Bone marrow (tissue), 2 donors: ENCODE results near the gene ARFGAP2.

Experiments
- DNase-seq, 2 donors: peaks; one replicate each; lab custom pipeline; 2025; lab: John Stamatoyannopoulos, UW

Gene ARFGAP2

GRCh38 chr11:47171061-47171838 lies 5.4 kb downstream of the ARFGAP2 start:
- no peak for DNase-seq

GRCh38 chr11:47166368-47166767 lies 10.3 kb downstream of the ARFGAP2 start:
- no peak for DNase-seq

GRCh38 chr11:47165253-47165840 lies 11.3 kb downstream of the ARFGAP2 start:
- no peak for DNase-seq

- no peak for DNase-seq
Measured at GRCh38 chr11:47164321-47164720, 12.4 kb downstream of the ARFGAP2 start.

- DNase-seq = no peak
Measured at GRCh38 chr11:47163898-47164297, 12.8 kb downstream of the ARFGAP2 start.

- DNase-seq = no peak
Measured at GRCh38 chr11:47163193-47163592, 13.5 kb downstream of the ARFGAP2 start.

- DNase-seq = no peak
Measured at GRCh38 chr11:47162426-47162825, 14.3 kb downstream of the ARFGAP2 start.

- DNase-seq = no peak
Measured at GRCh38 chr11:47161890-47162289, 14.8 kb downstream of the ARFGAP2 start.

- peak in 1 of 2 donors; percentile 33 for DNase-seq
Measured at GRCh38 chr11:47161134-47161854, 15.4 kb downstream of the ARFGAP2 start.

- no peak for DNase-seq
Measured at GRCh38 chr11:47160753-47161133, 15.9 kb downstream of the ARFGAP2 start.

GRCh38 chr11:47158242-47158641 lies 18.4 kb downstream of the ARFGAP2 start:
- DNase-seq = no peak

- no peak for DNase-seq
Measured at GRCh38 chr11:47157805-47158204, 18.9 kb downstream of the ARFGAP2 start.

- no peak for DNase-seq
Measured at GRCh38 chr11:47156951-47157350, 19.7 kb downstream of the ARFGAP2 start.

- DNase-seq = no peak
Measured at GRCh38 chr11:47156333-47156732, 20.3 kb downstream of the ARFGAP2 start.

- no peak for DNase-seq
Measured at GRCh38 chr11:47155879-47156278, 20.8 kb downstream of the ARFGAP2 start.

GRCh38 chr11:47154616-47155570 lies 21.8 kb downstream of the ARFGAP2 start:
- peak in 1 of 2 donors; percentile 58 for DNase-seq

GRCh38 chr11:47152953-47153950 lies 23.4 kb downstream of the ARFGAP2 start:
- DNase-seq = peak; percentile 10 to 47

GRCh38 chr11:47152126-47152952 lies 24.3 kb downstream of the ARFGAP2 start:
- no peak for DNase-seq

- DNase-seq = no peak
Measured at GRCh38 chr11:47149782-47150181, 26.9 kb downstream of the ARFGAP2 start.
